Measurements from ENCODE around the gene GJB5. TPM values are rescaled to one million over a fixed set of nuclear protein-coding genes. Genes with fewer than 3 reads are reported as not detected.

GJB5 gene
- total RNA-seq, 1 donor from 2014 or later = not detected

DNA sequence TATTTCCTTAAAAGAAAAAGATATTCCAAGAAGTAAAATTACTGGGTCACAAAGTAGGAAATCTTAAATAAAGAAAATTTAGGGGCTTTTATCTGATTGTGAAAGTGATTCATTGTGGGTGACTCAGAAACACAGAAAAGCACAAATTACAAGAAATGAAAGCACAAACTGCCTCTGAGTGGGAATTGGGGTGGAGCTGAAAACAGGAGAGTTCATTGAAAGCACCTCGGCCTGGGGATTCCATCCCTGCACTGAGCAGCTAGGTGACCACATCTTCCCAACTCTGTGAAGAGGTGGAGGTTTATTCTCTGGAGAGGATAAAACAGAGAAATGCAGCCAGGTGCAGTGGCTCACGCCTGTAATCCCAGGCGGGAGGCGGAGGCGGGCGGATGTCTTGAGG, 45.4 kb downstream of the GJB5 start:
- TF ChIP-seq CTCF (IDR thresholded peaks at IDR 0.05; ENCODE audit: borderline replicate concordance) = no peak

DNA sequence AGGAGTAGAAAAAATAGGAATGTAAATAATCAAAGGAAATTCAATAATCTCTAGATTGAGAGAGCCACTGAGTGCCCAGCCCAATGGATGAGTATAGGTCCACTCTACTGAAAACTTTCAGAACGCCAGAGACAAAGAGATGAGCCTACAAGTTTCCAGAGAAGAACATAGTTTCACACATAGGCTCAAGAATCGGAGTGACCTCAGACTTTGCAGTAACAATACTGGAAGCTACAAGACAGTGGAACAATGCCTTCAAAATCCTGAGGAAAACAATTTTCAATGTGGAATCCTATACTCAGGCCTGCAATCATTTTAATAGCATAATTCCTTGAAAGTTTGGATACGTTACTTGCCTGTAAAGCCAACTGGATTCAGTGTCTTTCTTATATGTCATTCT, 48.9 kb downstream of the GJB5 start:
- Histone ChIP-seq H3K4me1 (peaks cover 30% of the 10 kb centered on the region), H3K9me3 (replicated peaks) (peaks cover 12% of the 10 kb centered on the region), H3K27ac (replicated peaks) (no peak overlapping the region), H3K36me3 (no peaks in the 10 kb centered on the region), H3K4me3 (no peak overlapping the region), H3K27me3 (ENCODE audit: low read depth) (no peaks in the 10 kb centered on the region)
- intact Hi-C loops (cut with micrococcal nuclease) = no loop called here
- TF ChIP-seq CTCF (IDR thresholded peaks at IDR 0.05; ENCODE audit: borderline replicate concordance) = no peak
- no peak for DNase-seq

More for the DNA sequence above, 45.4 kb downstream of the GJB5 start:
- peaks cover 16% of the 10 kb centered on the region for H3K36me3 ChIP-seq
- intact Hi-C loops (cut with micrococcal nuclease) = no loop called here
- H3K27me3 ChIP-seq (ENCODE audit: low read depth) = no peaks in the 10 kb centered on the region
- peaks cover 12% of the 10 kb centered on the region for H3K9me3 ChIP-seq (replicated peaks)
- DNase-seq = no peak
- peaks cover 22% of the 10 kb centered on the region for H3K4me1 ChIP-seq
- peak overlapping the region; percentile 17 for H3K27ac ChIP-seq (replicated peaks)
- no peak overlapping the region for H3K4me3 ChIP-seq

DNA sequence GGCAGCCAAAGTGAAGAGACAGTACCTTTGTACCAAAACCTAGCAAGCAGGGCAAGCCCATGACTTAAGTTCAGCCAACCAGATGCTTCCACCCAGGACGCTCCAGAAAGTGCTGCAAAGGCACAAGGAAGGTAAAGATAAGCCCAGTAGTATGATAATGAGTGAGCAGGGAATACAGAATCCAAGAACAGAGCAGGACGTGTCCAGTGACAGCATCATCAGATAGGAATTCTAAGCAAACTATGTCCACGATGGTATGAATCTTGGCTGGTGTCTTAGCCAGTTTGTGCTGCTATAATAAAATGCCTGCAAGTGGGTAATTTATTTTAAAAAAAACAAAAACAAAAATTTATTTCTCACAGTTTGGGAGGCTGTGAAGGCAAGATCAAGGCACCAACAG, 51.5 kb downstream of the GJB5 start:
- no peaks in the 10 kb centered on the region for H3K27me3 ChIP-seq (ENCODE audit: low read depth)
- H3K4me3 ChIP-seq = no peak overlapping the region
- peaks cover 18% of the 10 kb centered on the region for H3K4me1 ChIP-seq
- intact Hi-C loops (cut with micrococcal nuclease) = no loop called here
- H3K9me3 ChIP-seq (replicated peaks) = peaks cover 15% of the 10 kb centered on the region
- H3K36me3 ChIP-seq = peaks cover 5% of the 10 kb centered on the region
- no peak overlapping the region for H3K27ac ChIP-seq (replicated peaks)
- no peak for TF ChIP-seq CTCF (IDR thresholded peaks at IDR 0.05; ENCODE audit: borderline replicate concordance)
- DNase-seq = no peak

Other genes starting within 250 kb of the GJB5 start
- not detected for gene GJB4, start 4.7 kb downstream of the GJB5 start, total RNA-seq
- not detected for gene GJB3, start 26.2 kb downstream of the GJB5 start, total RNA-seq
- gene GJA4, start 38.0 kb downstream of the GJB5 start, total RNA-seq = 27.0 TPM
- 37.9 TPM for gene SMIM12, start 104.7 kb downstream of the GJB5 start, total RNA-seq
- gene DLGAP3, start 174.6 kb downstream of the GJB5 start, total RNA-seq = 0.05 TPM
- gene TMEM35B, start 230.3 kb downstream of the GJB5 start, total RNA-seq = 8.3 TPM